Activated T-helper 1 cell treated with anti-CD3 and anti-CD28 coated beads, Interleukin-2, amount 50 U/mL, for 16 hours (primary cell): ENCODE results near the gene GRIK4.
A peak's percentile ranks its signal among the peaks of the same experiment; 100 is the strongest.
"Not testable (repeated sequence)": the region's sequence is repeated elsewhere in the genome, so short reads cannot be mapped to it uniquely, and the experiment has no call there.

ENCODE experiments used
- DNase-seq, 2 donors: peaks; one replicate each; pipeline ENCODE4 v3.0.0-alpha.2; 2020; ENCODE audit warnings: low read depth in 1 of 2, low spot score in 1 of 2

GRIK4 gene, protein sequence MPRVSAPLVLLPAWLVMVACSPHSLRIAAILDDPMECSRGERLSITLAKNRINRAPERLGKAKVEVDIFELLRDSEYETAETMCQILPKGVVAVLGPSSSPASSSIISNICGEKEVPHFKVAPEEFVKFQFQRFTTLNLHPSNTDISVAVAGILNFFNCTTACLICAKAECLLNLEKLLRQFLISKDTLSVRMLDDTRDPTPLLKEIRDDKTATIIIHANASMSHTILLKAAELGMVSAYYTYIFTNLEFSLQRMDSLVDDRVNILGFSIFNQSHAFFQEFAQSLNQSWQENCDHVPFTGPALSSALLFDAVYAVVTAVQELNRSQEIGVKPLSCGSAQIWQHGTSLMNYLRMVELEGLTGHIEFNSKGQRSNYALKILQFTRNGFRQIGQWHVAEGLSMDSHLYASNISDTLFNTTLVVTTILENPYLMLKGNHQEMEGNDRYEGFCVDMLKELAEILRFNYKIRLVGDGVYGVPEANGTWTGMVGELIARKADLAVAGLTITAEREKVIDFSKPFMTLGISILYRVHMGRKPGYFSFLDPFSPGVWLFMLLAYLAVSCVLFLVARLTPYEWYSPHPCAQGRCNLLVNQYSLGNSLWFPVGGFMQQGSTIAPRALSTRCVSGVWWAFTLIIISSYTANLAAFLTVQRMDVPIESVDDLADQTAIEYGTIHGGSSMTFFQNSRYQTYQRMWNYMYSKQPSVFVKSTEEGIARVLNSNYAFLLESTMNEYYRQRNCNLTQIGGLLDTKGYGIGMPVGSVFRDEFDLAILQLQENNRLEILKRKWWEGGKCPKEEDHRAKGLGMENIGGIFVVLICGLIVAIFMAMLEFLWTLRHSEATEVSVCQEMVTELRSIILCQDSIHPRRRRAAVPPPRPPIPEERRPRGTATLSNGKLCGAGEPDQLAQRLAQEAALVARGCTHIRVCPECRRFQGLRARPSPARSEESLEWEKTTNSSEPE

DNA sequence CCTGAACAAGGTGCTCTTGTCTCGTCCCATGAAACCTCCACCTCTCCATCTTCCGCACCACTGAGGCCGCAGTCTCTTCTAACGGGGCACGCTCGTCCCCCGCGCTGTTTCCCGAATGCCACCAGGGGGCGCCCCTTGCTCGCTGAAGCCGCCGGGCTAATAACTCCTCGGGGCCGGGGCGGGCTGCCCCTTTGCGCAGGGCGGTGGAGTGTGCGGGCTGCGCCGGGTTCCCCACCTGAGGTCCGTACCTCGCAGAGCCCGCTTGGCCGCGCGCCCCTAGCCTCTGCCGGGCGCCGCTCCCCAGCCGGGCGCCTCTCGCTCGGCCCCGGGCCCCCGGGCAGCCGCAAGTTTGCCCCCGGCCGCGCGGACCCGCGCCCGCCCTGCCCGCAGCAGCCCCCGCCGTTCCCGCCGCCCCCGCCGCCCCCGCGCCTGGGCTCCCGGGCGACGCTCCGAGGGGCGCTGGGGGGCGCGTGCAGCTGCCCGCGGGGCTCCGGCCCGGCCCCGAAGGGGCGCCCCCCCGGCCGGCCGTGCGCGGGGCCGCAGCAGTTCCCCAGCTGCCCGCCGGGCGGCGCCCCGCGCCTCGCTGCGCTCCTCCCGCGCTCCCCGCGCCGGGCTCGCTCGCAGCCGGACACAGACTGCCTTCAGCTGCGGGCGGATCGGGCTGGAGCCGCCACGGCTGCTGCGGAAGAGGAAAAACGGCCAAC is at the start of gene GRIK4:
Gene GRIK4, plus strand, starts transcription at position 633 of the 704 bp plus-strand sequence. CDS start 148,571 bp downstream, outside the sequence.
- peak; percentile 55 to 58 for DNase-seq

- DNase-seq: no peak
Observed at GRCh38 chr11:120462825-120463224, 48.7 kb upstream of the GRIK4 start.

GRCh38 chr11:120465921-120466534 is 45.5 kb upstream of the GRIK4 start:
- DNase-seq: no peak

DNA sequence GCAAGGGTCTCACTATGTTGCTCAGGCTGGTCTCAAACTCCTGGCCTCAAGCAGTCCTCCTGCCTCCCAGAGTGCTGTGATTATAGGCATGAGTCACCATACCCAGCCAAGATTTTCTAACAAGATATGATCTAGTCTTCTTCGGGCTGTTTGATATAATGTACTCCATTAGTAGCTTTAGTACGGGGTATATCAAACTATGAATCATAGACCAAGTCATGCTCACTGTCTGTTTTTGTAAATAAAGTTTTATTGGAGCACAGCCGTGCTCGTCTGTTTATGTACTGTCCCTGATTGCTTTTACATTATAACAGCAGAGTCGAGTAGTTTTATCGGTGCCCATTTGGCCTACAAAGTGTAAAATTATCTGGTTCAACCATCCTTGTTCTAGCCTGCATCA is 43.9 kb upstream of the GRIK4 start:
- DNase-seq: no peak

DNA sequence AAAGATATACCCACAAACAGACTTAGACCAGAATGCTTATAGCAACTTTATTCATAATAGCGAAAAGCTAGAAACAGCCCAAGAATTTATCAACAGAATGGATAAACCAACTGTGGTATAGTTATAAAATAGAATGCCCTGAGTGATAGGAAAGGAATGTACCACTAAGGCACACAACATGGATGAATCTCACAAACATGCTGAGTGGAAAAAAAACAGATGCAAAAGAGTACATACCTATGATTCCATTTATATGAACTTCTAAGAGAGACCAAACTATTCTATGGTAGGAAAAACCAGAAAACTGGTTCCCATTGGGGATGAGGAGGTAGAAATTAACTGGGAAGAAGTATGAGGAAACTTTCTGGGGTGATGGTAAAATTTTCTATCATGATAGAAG is 40.4 kb upstream of the GRIK4 start:
- DNase-seq: no peak

DNA sequence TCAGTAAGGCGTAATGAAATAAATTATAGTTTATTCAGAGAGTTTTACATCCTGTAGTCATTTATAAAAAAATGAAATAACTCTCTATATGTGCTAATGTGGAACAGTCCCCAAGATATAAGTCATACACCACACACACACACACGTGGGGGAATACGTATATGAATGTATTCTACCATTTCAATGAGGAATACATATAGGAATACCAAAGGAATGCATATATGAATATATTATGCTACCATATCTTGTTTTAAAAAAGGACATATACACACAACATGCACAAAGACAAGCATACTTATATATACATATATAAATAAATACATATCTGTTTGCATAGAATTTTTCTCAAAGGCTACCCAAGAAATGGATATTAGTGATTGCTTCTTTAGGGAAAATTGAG is 39.6 kb upstream of the GRIK4 start:
- no peak for DNase-seq

DNA sequence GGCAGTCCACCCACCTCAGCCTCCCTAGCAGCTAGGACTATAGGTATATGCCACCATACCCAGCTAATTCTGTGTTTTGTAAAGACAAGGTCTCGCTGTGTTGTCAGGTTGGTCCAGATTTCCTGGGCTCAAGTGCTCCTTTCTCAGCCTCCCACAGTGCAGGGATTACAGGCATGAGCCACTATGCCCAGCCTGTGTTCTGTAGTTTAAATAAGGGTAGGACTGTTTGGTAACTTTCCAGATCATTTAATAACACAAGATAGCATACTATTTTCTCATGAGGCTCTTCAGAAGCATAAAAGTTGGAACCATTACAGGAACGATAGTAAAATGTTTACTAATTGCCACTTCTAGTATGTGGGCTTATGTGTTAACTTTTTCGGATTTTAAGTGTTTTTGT is 38.0 kb upstream of the GRIK4 start:
- no peak for DNase-seq

DNA sequence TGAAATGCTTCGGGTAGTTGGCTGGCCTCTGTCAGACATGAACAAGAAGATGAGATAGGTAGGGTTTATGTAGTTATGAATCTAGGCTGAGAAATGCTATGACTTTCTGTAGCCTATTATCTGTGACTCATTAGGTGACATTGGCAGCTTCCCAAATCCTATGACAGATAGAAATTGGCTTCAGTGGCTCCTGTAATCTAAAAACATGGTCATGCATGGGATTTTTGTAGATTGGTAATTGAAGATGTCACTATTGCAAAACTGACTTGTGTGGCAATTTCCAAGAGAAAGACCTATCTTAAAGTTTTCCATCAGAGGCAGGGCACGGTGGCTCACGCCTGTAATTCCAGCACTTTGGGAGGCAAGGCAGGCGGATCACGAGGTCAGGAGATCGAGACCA is 29.4 kb upstream of the GRIK4 start:
- DNase-seq: no peak

DNA sequence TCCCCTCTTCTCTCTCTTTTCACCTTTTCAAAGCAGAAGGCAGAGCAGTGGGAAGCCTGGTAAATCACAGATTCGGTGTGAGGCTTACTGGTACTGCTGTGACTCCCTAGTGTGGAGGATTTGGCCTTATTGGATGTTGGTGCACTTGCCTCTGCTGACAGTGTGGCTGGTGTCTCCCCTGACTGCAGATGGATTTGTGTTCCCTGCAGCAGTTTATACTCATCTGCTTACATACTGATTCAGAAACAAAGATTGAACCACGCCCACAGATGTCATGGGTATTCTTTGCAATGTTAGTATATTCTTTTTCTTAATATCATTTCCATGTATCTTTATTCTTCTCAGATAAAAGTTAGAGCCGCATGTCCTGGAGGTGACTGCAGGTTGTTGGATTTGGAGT is 26.8 kb upstream of the GRIK4 start:
- DNase-seq: no peak

DNA sequence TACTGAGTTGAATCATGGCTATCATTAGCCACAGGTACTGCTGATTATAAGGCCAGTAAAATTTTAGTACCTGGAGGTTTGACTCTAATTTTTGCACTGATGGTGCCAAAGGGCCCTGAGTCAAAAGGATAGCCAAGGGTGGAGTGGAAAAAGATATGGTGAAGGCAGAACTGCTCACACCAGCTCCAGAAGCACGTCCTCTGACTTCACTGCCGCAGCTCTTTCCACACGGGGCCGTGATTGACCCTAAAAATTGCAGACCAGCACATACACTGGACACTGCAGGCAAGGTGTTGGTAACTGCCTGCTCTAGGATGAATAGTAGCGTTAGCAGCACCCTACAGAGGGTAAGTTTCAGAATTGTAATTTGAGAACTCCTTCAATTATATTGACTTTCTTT is 25.4 kb upstream of the GRIK4 start:
- no peak for DNase-seq

DNA sequence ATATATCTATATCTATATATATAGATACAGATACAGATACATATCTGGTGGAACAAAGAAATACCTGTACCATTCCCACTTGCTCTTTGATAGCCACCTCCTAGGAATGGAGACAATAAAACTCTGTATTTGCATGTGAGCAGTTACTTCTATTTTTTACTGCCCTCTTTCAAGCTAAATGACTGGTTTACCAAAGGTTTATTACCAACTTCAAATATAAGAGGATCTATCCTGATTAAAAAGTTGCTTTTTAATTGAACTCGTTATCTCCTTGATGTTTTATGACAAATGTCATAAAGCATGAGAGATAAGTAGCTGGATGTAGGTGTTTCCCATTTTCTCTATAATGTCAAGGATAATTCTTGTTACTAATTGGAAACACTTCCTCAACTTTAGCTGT is 21.7 kb upstream of the GRIK4 start:
- DNase-seq: no peak

- DNase-seq: no peak
Observed at GRCh38 chr11:120492486-120492885, 19.1 kb upstream of the GRIK4 start.

- DNase-seq: no peak
Observed at GRCh38 chr11:120494595-120494994, 17.0 kb upstream of the GRIK4 start.

DNA sequence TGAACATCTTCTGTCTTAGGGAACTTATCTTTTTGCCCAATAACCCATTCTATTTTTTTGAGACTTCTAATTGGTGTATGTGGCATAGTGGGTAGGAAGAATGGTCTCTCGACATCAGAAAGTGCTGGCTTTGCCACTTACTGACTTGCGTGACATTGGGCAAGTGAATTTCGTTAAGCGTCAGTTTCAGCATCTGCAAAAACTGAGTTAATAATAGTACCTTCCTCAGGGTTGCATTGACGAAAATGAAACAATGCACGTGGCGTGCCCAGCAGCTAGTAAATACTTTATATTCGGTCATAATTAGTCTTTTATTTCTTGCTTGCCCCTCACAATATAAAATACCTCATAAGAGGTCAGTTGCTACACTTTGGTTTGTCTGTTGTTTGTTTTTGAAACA is 12.5 kb upstream of the GRIK4 start:
- no peak for DNase-seq

DNA sequence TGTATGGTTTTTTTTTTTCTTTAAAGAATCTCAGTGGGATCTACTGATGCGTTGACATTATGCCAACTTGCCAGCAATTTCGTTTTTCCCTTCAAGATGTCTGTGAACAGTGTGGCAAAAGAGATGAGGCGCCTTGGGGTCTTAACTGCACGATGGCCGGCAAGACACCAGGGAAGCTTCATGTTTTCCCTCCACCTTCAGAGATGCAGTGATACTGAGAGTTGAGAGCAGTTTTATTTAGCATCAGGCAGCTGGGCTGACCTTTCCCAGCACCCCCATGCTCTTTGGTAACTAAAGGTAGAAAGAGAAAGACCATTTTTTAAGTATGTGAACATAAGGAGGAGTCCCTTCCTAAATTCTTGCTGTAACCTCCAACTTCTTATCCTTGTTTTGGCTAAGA is 11.7 kb upstream of the GRIK4 start:
- DNase-seq: no peak

DNA sequence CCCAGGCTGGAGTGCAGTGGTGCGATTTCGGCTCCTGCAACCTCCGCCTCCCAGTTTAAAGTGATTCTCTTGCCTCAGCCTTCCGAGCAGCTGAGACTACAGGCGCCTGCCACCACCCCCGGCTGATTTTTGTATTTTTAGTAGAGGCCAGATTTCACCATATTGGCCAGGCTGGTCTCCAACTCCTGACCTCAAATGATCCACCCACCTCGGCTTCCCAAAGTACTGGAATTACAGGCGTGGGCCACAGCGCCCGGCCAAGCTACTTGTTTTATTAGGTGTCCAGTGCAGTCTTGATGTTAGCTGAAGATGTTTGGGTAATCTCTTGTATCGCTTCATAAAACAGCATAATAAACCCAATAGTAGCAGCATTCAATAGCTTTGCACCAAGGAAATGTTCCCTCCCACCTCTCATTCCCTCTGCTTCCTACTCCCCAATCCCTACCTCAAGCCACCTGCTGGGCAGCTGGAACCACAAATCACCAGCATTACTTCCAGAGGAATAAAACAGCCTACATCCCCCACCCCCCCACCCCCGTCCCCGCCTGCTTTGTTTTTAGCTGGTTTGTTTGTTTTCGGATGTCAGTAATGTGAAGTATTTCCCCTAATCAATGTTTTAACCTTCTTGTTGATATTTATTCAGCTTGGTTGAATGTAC is 11.0 kb upstream of the GRIK4 start:
- no peak for DNase-seq

GRCh38 chr11:120501440-120501839 is 10.1 kb upstream of the GRIK4 start:
- DNase-seq: no peak

GRCh38 chr11:120501976-120502755 is 9.4 kb upstream of the GRIK4 start:
- DNase-seq: no peak

- DNase-seq: not testable (repeated sequence)
Observed at GRCh38 chr11:120503529-120503928, 8.0 kb upstream of the GRIK4 start.
